Measurements from ENCODE around the gene KIF26B.

KIF26B gene

DNA sequence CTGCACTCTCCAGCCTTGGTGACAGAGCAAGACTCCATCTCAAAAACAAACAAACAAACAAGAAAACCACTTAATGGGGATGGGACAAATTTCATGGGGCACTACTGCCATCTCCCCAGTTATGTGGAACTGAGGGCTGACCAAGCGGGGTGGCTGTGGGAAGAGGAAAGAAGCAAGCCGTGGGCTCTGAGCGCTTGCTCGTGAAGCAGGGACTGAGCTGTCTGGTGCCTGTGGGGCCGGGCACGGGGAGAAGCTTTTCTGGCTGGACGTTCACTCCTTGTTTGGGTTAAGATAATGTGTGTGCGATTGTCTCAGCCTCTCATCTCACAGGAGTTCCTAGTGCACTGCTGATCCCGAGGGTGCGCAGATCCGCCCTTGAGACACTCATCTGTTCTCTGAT lies 22.0 kb upstream of the KIF26B start:
- DNase-seq (ENCODE audit: low read depth, low spot score) = no peak

DNA sequence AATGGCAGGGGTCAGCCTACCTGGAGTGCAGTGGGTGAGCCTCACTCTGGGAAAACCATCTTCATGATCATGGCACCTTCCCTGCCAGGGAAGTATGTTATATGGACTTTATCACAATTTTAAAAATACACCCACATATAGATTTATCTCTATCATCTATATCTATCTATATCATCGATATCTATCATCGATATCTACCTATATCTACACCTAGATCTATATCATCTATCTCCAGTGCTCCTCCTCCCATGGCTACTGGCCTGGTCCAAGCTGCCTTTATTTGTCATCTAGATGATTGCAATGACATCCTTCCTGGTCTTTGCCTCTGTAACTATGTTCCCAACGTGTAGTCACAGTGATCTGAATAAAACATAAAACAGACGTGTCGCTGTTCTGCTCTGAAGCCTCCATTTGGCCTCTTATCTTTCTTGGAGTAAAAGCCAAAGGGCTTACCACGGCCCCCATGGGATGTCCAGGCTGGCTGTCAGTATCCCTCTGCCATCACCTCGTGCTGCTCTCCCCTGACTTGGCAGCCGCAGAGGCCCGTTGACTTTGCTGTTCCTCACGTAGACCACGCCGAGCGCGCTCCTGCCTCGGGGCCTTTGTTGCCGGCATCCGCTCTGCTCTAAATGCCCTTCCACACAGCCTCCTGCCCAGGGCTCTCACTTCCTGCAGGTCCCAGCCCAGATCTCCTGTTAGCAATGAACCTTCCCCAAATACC lies 20.6 kb upstream of the KIF26B start:
- DNase-seq (ENCODE audit: low read depth, low spot score) = no peak

GRCh38 chr1:245142171-245142798 lies 12.5 kb upstream of the KIF26B start:
- no peak for DNase-seq (ENCODE audit: low read depth, low spot score)

DNA sequence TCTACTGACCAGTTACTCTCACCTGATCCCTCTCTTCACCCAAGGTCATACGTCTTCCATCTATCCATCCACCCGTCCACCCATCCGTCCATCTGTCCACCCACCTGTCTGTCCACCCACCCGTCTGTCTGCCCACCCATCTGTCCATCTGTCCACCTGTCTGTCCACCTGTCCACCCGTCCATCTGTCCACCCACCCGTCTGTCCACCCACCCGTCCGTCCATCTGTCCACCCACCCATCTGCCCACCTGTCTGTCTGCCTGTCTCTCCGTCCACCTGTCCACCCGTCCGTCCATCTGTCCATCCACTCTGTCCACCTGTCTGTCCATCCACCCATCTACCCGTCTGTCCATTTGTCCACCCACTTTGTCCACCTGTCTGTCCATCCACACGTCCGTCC lies 11.8 kb upstream of the KIF26B start:
- DNase-seq (ENCODE audit: low read depth, low spot score) = no peak

DNA sequence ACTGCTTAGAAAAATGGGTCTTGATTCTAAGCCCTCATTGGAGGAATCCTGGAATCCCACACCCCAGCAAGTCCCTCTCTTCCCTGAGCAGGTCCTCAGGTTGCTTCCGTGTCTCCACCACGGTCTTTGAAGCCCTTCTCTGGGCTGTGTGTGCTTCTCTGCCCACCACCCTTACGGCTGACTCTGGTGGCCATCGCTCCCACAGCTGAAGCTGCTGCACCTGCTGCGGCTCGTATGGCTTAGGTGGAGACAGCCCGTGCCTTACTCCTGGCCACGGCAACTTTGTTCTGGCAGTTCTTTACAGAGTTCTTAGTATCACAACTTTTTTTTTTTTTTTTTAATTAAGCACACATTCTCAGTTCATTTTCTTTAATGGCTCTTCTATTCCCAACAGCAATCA lies 10.9 kb upstream of the KIF26B start:
- DNase-seq (ENCODE audit: low read depth, low spot score) = no peak

- no peak for DNase-seq (ENCODE audit: low read depth, low spot score)
These were observed 6.7 kb upstream of the KIF26B start for GRCh38 chr1:245148069-245148468.

DNA sequence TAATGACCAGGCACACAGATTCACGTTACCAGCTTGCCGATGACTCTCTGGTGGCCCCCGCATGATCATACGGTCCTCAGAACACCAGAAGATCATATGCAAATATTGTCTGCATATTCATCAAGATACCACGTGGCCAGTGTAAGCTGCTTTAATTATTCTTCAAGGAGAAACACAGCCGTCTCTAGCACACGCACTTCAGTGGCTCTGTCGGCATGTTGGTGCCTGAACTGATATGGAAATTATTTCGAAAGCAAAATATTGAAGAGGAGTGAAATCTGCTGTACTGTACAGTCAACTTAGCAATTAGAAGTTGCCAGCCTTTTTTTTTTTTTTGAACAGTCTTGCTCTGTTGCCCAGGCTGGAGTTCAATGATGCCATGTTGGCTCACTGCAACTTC lies 5.9 kb upstream of the KIF26B start:
- no peak for DNase-seq (ENCODE audit: low read depth, low spot score)

DNA sequence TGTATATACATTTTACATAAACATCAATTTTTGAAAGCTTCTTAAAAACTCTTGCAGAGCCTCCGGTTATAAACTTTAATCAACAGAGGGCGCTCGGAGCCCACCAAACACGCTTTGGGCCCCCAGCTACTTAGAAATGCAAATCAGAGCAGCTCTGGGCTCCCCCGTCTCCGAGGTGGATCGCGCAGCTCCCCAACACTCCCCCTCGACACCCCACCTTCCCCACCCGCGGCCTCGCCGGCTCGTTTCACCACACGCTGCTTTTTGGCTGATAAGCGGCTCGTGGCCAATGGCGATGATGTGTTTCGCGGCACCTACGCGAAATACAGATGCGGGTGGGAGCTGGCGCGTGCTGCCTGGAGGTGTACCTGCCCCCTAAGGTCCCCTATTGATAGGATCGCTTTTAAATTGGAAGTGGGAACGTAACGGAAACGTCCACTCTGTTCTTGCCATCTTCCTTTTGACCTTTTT lies 1.7 kb upstream of the KIF26B start:
- DNase-seq (ENCODE audit: low read depth, low spot score) = no peak

- DNase-seq (ENCODE audit: low read depth, low spot score) = no peak
These were observed 995 bp upstream of the KIF26B start for GRCh38 chr1:245153552-245154428.

DNA sequence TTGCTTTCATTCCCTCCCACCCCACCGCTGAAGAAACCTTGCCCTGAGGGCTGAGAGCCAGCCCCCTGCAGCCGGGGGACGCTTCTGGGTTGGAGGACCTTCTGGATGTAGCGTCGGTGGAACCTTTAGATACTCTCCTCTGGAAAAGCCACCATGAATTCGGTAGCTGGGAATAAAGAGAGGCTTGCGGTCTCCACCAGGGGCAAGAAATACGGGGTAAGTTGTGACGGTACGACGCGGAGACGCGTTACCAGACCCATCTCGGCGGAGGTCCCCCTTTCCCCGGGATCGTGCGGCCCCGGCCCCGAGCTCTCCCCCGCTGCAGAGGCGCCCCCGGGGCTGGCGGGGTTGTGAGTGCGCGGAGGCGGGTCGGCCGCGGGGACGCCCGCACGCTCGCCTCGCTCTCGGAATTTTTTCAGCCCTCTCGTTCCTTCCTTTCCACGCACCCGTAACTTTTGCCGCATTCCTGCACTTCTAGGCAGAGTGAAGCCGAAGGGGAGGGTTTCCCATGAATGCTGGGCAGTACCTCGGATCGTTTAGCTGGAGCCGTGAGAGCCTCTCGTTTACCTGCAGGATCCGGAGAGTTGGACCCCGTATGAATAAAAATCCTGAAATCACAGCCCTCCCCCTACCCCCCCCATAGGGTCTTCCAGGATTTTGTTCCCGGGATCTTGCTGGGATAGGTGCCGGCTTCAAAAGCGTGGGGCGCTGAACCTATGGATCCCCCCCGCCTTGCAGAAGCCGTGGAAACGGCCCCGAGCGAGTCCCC lies 671 bp downstream of the KIF26B start:
- no peak for DNase-seq (ENCODE audit: low read depth, low spot score)

DNA sequence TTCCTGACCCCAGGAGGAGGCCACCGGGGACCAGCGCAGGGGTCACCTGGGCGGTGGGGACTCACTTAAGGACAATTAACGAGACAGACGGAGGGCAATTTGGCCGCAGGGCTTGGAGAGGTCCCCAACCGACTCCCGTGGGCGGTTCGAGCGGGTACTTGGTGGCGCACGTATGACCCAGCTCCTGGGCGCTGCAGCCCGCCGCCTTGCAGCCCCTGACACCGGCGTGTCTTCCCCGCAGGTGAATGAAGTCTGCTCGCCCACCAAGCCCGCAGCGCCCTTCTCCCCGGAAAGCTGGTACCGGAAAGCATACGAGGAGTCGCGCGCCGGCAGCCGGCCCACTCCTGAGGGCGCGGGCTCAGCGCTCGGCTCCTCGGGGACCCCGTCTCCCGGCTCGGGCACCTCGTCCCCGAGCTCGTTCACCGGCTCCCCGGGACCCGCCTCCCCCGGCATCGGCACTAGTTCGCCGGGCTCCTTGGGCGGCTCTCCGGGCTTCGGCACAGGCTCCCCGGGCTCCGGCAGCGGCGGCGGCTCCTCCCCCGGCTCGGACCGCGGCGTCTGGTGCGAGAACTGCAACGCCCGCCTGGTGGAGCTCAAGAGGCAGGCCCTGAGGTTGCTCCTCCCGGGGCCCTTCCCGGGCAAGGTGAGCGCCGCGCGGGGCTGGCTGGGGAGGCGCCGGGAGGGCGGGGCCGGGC lies 1.4 kb downstream of the KIF26B start:
- no peak for DNase-seq (ENCODE audit: low read depth, low spot score)

- DNase-seq (ENCODE audit: low read depth, low spot score) = no peak
These were observed 2.1 kb downstream of the KIF26B start for GRCh38 chr1:245156736-245157505.

- no peak for DNase-seq (ENCODE audit: low read depth, low spot score)
These were observed 4.1 kb downstream of the KIF26B start for GRCh38 chr1:245158913-245159312.

DNA sequence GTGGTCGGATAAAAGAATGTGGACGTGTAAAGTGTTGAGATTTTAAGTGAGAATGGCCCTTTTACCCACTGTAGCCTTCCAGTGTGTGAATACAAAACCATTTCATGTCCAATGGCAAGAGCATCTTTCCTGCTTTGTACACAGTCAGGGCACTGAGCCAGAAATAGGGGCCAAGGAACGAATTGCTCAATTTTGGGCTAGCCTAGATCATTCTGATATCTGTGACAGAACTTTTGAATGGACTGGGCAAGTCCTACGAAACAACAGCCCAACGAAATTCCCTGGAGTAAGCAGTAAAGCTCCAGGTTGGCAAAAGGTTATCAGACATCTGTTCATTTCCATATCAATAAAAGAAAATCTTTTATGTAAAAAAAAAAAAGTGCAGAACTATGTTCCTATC lies 5.5 kb downstream of the KIF26B start:
- DNase-seq (ENCODE audit: low read depth, low spot score) = no peak

GRCh38 chr1:245160741-245161400 lies 6.1 kb downstream of the KIF26B start:
- no peak for DNase-seq (ENCODE audit: low read depth, low spot score)

GRCh38 chr1:245161866-245162265 lies 7.1 kb downstream of the KIF26B start:
- no peak for DNase-seq (ENCODE audit: low read depth, low spot score)

DNA sequence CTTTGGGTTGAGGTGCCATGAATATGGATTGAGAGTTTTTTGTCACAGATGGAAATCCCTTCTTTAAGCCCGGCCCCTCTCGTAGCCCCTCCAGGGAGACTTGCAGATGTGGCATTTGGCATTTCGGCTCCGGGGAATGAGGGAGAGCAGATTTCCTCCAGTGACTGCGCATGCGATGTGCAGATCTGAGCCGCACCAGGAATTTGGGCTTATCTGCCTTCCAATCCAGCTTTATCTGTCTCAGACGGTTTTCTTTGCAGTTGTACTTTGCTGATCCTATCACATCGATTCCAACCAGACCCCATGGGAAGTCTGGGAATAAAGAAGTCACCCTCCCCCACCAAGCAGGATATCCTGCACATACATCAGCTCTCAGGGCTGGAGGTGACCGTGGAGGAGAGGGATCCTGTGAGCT lies 11.7 kb downstream of the KIF26B start:
- no peak for DNase-seq (ENCODE audit: low read depth, low spot score)

DNA sequence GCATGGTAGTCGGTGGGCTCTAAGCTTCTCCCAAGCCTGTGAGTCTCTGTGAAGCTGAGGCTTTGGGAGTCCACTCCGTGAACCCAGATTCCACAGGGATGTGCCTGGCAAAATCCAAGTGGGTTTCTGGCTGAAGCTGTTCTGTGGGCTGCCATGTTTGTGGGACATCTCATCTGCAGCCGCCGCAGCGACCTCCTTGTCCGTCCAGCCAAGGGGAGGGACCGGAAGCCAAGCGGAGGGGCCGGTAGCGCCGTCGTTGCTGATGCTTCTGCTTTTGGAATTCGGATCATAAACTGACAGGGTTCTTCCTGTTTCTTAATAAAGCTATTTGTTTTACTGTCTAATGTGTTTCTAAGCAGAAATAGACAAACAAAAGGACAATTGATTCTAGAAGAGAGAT lies 13.3 kb downstream of the KIF26B start:
- no peak for DNase-seq (ENCODE audit: low read depth, low spot score)

GRCh38 chr1:245168906-245169305 lies 14.1 kb downstream of the KIF26B start:
- DNase-seq (ENCODE audit: low read depth, low spot score) = no peak

- no peak for DNase-seq (ENCODE audit: low read depth, low spot score)
These were observed 14.6 kb downstream of the KIF26B start for GRCh38 chr1:245169376-245169775.
